ENCODE measurements around the gene REG4. TPM values are rescaled to one million over a fixed set of nuclear protein-coding genes. Genes with fewer than 3 reads are reported as not detected.

Gene REG4
- total RNA-seq, 4 donors from 2014 or later: not detected

GRCh38 chr1:119795261-119796200, 15.7 kb downstream of the REG4 start:
- TF ChIP-seq CTCF (IDR thresholded peaks at IDR 0.05; ENCODE audit: low read depth): no peak

GRCh38 chr1:119794876-119795240, 16.4 kb downstream of the REG4 start:
- no peak for TF ChIP-seq CTCF (IDR thresholded peaks at IDR 0.05; ENCODE audit: low read depth)

GRCh38 chr1:119794230-119794875, 16.9 kb downstream of the REG4 start:
- TF ChIP-seq CTCF (IDR thresholded peaks at IDR 0.05; ENCODE audit: low read depth): no peak

- no peak for TF ChIP-seq CTCF (IDR thresholded peaks at IDR 0.05; ENCODE audit: low read depth)
Measured at GRCh38 chr1:119791377-119791776, 19.9 kb downstream of the REG4 start.

GRCh38 chr1:119790451-119791198, 20.6 kb downstream of the REG4 start:
- TF ChIP-seq CTCF (IDR thresholded peaks at IDR 0.05; ENCODE audit: low read depth): no peak

GRCh38 chr1:119787776-119788175, 23.5 kb downstream of the REG4 start:
- no peak for TF ChIP-seq CTCF (IDR thresholded peaks at IDR 0.05; ENCODE audit: low read depth)
